Suprapubic skin (tissue), 4 donors: ENCODE measurements around the gene HIP1.

Source experiments
- EP300 ChIP-seq: sonication (generic); formaldehyde crosslinking; IDR thresholded peaks from one replicate; pipeline ENCODE4 v1.6.1; 2017; ENCODE audit warnings: antibody characterized with exemption
- POLR2A ChIP-seq, 2 donors: fragments of 450-650 bp; IDR thresholded peaks; one replicate each; pipeline ENCODE4 v1.6.1; 2017; ENCODE audit warnings: antibody characterized with exemption in 2 of 2, mild to moderate bottlenecking in 2 of 2, moderate library complexity in 2 of 2
- POLR2AphosphoS5 ChIP-seq, 3 donors: sonication (generic); formaldehyde crosslinking; IDR thresholded peaks; one replicate each; pipeline ENCODE4 v1.6.1; 2017; ENCODE audit warnings: antibody characterized with exemption in 3 of 3
- TF ChIP-seq, protein P1 (sequence below), 2 donors: fragments of 200-600 bp in 1 of 2; fragments of 450-650 bp in 1 of 2; sonication (generic) in 1 of 2; IDR thresholded peaks; one replicate each; pipeline ENCODE4 v1.5.1; 2016 to 2019; ENCODE audit warnings: antibody characterized with exemption in 2 of 2, mild to moderate bottlenecking in 1 of 2, moderate library complexity in 1 of 2

DNA sequence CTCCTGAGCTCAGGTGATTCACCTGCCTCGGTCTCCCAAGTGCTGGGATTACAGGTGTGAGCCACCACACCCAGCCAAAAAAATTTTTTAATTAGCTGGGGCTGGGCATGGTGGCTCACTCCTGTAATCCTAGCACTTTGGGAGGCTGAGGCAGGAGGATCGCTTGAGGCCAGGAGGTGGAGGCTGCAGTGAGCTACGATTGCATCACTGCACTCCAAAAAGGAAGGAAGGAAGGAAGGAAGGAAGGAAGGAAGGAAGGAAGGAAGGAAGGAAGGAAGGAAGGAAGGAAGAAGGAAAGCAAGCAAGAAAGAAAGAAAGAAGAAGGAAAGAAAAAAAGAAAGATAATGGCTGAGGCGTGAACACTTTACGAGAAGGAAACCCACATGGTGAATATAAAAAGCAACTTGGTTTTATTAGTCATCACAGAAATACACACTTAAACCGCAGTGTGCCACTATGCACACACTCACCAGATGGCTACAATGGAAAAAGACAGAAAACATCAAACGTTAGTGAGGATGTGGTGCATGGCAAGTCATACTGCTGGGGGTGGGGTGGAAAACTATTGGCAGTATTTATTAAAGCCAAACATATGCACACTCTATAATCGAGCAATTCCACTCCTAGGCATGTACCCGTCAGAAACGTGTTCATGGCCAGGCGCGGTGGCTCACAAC lies 37.7 kb upstream of the HIP1 start:
- TF ChIP-seq, protein P1, sequence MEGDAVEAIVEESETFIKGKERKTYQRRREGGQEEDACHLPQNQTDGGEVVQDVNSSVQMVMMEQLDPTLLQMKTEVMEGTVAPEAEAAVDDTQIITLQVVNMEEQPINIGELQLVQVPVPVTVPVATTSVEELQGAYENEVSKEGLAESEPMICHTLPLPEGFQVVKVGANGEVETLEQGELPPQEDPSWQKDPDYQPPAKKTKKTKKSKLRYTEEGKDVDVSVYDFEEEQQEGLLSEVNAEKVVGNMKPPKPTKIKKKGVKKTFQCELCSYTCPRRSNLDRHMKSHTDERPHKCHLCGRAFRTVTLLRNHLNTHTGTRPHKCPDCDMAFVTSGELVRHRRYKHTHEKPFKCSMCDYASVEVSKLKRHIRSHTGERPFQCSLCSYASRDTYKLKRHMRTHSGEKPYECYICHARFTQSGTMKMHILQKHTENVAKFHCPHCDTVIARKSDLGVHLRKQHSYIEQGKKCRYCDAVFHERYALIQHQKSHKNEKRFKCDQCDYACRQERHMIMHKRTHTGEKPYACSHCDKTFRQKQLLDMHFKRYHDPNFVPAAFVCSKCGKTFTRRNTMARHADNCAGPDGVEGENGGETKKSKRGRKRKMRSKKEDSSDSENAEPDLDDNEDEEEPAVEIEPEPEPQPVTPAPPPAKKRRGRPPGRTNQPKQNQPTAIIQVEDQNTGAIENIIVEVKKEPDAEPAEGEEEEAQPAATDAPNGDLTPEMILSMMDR (IDR thresholded peaks at IDR 0.05): no peak
- no peak for TF ChIP-seq POLR2A (IDR thresholded peaks at IDR 0.05)
- no peak for TF ChIP-seq EP300
- TF ChIP-seq POLR2AphosphoS5 (IDR thresholded peaks at IDR 0.05): no peak
